Measurements from ENCODE around the gene MGAT3. TPM values are rescaled to one million over a fixed set of nuclear protein-coding genes. Genes with fewer than 3 reads are reported as not detected.

The MGAT3 gene
- total and polyA plus RNA-seq, 9 donors: 1.7 to 9.6 (median 4.7) TPM

GRCh38 chr22:39510529-39511149, 53.8 kb downstream of the MGAT3 start:
- Histone ChIP-seq H3K4me1 (ENCODE audit: control insufficient read depth, insufficient read depth, low read length) (no peaks in the 10 kb centered on the region), H3K9me3 (replicated peaks; ENCODE audit: control insufficient read depth, low read depth, low read length) (no peaks in the 10 kb centered on the region), H3K4me3 (ENCODE audit: low read length) (no peak overlapping the region), H3K27me3 (ENCODE audit: control insufficient read depth, insufficient read depth, low read length) (no peaks in the 10 kb centered on the region), H3K36me3 (ENCODE audit: control insufficient read depth, insufficient read depth, low read length) (peaks cover 81% of the 10 kb centered on the region), H3K27ac (ENCODE audit: low read length) (no peak overlapping the region)
- no peak for DNase-seq
- no CpG with 5 or more reads among the region's 4 CpGs for WGBS (ENCODE audit: insufficient coverage)

GRCh38 chr22:39511226-39511625, 54.4 kb downstream of the MGAT3 start:
- no peak overlapping the region for H3K27ac ChIP-seq (ENCODE audit: low read length)
- H3K36me3 ChIP-seq (ENCODE audit: control insufficient read depth, insufficient read depth, low read length): peaks cover 81% of the 10 kb centered on the region
- no peaks in the 10 kb centered on the region for H3K4me1 ChIP-seq (ENCODE audit: control insufficient read depth, insufficient read depth, low read length)
- H3K27me3 ChIP-seq (ENCODE audit: control insufficient read depth, insufficient read depth, low read length): no peaks in the 10 kb centered on the region
- no peak for DNase-seq
- H3K4me3 ChIP-seq (ENCODE audit: low read length): no peak overlapping the region
- no peaks in the 10 kb centered on the region for H3K9me3 ChIP-seq (replicated peaks; ENCODE audit: control insufficient read depth, low read depth, low read length)
- WGBS (ENCODE audit: insufficient coverage): 94% methylated on average over 9 of the region's 13 CpGs

- no peaks in the 10 kb centered on the region for H3K4me1 ChIP-seq (ENCODE audit: control insufficient read depth, insufficient read depth, low read length)
- H3K27me3 ChIP-seq (ENCODE audit: control insufficient read depth, insufficient read depth, low read length): no peaks in the 10 kb centered on the region
- no peak overlapping the region for H3K27ac ChIP-seq (ENCODE audit: low read length)
- no peak overlapping the region for H3K4me3 ChIP-seq (ENCODE audit: low read length)
- WGBS (ENCODE audit: insufficient coverage): 94% methylated on average over 9 of the region's 10 CpGs
- H3K36me3 ChIP-seq (ENCODE audit: control insufficient read depth, insufficient read depth, low read length): peaks cover 77% of the 10 kb centered on the region
- H3K9me3 ChIP-seq (replicated peaks; ENCODE audit: control insufficient read depth, low read depth, low read length): no peaks in the 10 kb centered on the region
- no peak for DNase-seq
These were observed 55.2 kb downstream of the MGAT3 start for GRCh38 chr22:39512026-39512425.

- no peak overlapping the region for H3K27ac ChIP-seq (ENCODE audit: low read length)
- no peak overlapping the region for H3K4me3 ChIP-seq (ENCODE audit: low read length)
- no peaks in the 10 kb centered on the region for H3K9me3 ChIP-seq (replicated peaks; ENCODE audit: control insufficient read depth, low read depth, low read length)
- 86% methylated on average over 18 of the region's 18 CpGs for WGBS (ENCODE audit: insufficient coverage)
- H3K36me3 ChIP-seq (ENCODE audit: control insufficient read depth, insufficient read depth, low read length): peaks cover 75% of the 10 kb centered on the region
- no peaks in the 10 kb centered on the region for H3K27me3 ChIP-seq (ENCODE audit: control insufficient read depth, insufficient read depth, low read length)
- peaks cover 7% of the 10 kb centered on the region for H3K4me1 ChIP-seq (ENCODE audit: control insufficient read depth, insufficient read depth, low read length)
- DNase-seq: no peak
These were observed 57.0 kb downstream of the MGAT3 start for GRCh38 chr22:39513791-39514190.

GRCh38 chr22:39514373-39514973, 57.7 kb downstream of the MGAT3 start:
- WGBS (ENCODE audit: insufficient coverage): 19% methylated on average over 3 of the region's 8 CpGs

GRCh38 chr22:39515266-39516050, 58.6 kb downstream of the MGAT3 start:
- Histone ChIP-seq H3K27ac (ENCODE audit: low read length) (no peak overlapping the region), H3K27me3 (ENCODE audit: control insufficient read depth, insufficient read depth, low read length) (peaks cover under 1% of the 10 kb centered on the region), H3K36me3 (ENCODE audit: control insufficient read depth, insufficient read depth, low read length) (peaks cover 64% of the 10 kb centered on the region), H3K4me1 (ENCODE audit: control insufficient read depth, insufficient read depth, low read length) (peaks cover 14% of the 10 kb centered on the region), H3K9me3 (replicated peaks; ENCODE audit: control insufficient read depth, low read depth, low read length) (no peaks in the 10 kb centered on the region), H3K4me3 (ENCODE audit: low read length) (no peak overlapping the region)
- no peak for DNase-seq
- 92% methylated on average over 8 of the region's 12 CpGs for WGBS (ENCODE audit: insufficient coverage)

More at GRCh38 chr22:39514373-39514973, 57.7 kb downstream of the MGAT3 start:
- Histone ChIP-seq H3K4me1 (ENCODE audit: control insufficient read depth, insufficient read depth, low read length) (peaks cover 14% of the 10 kb centered on the region), H3K36me3 (ENCODE audit: control insufficient read depth, insufficient read depth, low read length) (peaks cover 70% of the 10 kb centered on the region), H3K9me3 (replicated peaks; ENCODE audit: control insufficient read depth, low read depth, low read length) (no peaks in the 10 kb centered on the region), H3K27ac (ENCODE audit: low read length) (no peak overlapping the region), H3K4me3 (ENCODE audit: low read length) (no peak overlapping the region), H3K27me3 (ENCODE audit: control insufficient read depth, insufficient read depth, low read length) (no peaks in the 10 kb centered on the region)
- no peak for DNase-seq

GRCh38 chr22:39517470-39517869, 60.7 kb downstream of the MGAT3 start:
- H3K4me3 ChIP-seq (ENCODE audit: low read length): no peak overlapping the region
- WGBS (ENCODE audit: insufficient coverage): 82% methylated on average over 3 of the region's 3 CpGs
- no peaks in the 10 kb centered on the region for H3K9me3 ChIP-seq (replicated peaks; ENCODE audit: control insufficient read depth, low read depth, low read length)
- H3K27me3 ChIP-seq (ENCODE audit: control insufficient read depth, insufficient read depth, low read length): peaks cover 3% of the 10 kb centered on the region
- H3K27ac ChIP-seq (ENCODE audit: low read length): no peak overlapping the region
- peaks cover 26% of the 10 kb centered on the region for H3K4me1 ChIP-seq (ENCODE audit: control insufficient read depth, insufficient read depth, low read length)
- peaks cover 62% of the 10 kb centered on the region for H3K36me3 ChIP-seq (ENCODE audit: control insufficient read depth, insufficient read depth, low read length)
- no peak for DNase-seq

- H3K27ac ChIP-seq (ENCODE audit: low read length): peak overlapping the region; percentile 100
- H3K4me3 ChIP-seq (ENCODE audit: low read length): no peak overlapping the region
- 60% methylated on average over 1 of the region's 5 CpGs for WGBS (ENCODE audit: insufficient coverage)
- no peaks in the 10 kb centered on the region for H3K9me3 ChIP-seq (replicated peaks; ENCODE audit: control insufficient read depth, low read depth, low read length)
- peaks cover 65% of the 10 kb centered on the region for H3K36me3 ChIP-seq (ENCODE audit: control insufficient read depth, insufficient read depth, low read length)
- peaks cover 3% of the 10 kb centered on the region for H3K27me3 ChIP-seq (ENCODE audit: control insufficient read depth, insufficient read depth, low read length)
- no peak for DNase-seq
- peaks cover 34% of the 10 kb centered on the region for H3K4me1 ChIP-seq (ENCODE audit: control insufficient read depth, insufficient read depth, low read length)
These were observed 61.5 kb downstream of the MGAT3 start for GRCh38 chr22:39518144-39518786.

- peak; percentile 45 for DNase-seq
- peak overlapping the region; percentile 100 for H3K27ac ChIP-seq (ENCODE audit: low read length)
- peaks cover 3% of the 10 kb centered on the region for H3K27me3 ChIP-seq (ENCODE audit: control insufficient read depth, insufficient read depth, low read length)
- no peaks in the 10 kb centered on the region for H3K9me3 ChIP-seq (replicated peaks; ENCODE audit: control insufficient read depth, low read depth, low read length)
- WGBS (ENCODE audit: insufficient coverage): 4% methylated on average over 14 of the region's 24 CpGs
- peaks cover 38% of the 10 kb centered on the region for H3K4me1 ChIP-seq (ENCODE audit: control insufficient read depth, insufficient read depth, low read length)
- H3K4me3 ChIP-seq (ENCODE audit: low read length): peak overlapping the region; percentile 100
- peaks cover 63% of the 10 kb centered on the region for H3K36me3 ChIP-seq (ENCODE audit: control insufficient read depth, insufficient read depth, low read length)
These were observed 62.3 kb downstream of the MGAT3 start for GRCh38 chr22:39518996-39519680.
